GM23338 (cell line): ENCODE results near the gene AP1G1. TPM values are rescaled to one million over a fixed set of nuclear protein-coding genes. Genes with fewer than 3 reads are reported as not detected.

Experiments
- polyA plus RNA-seq: library from polyadenylated mRNA; unstranded; fragments of >200 nt; fragmentation: Nextera tagmentation; extraction: Ambion mirVana; gene quantifications from 2 replicates; pipeline ENCODE4 v1.2.1, GENCODE V29; 2016
- small RNA-seq: library from RNA; depleted of rRNA; stranded (forward); fragments of <200 nt; gene quantifications from one replicate; pipeline ENCODE3, GENCODE V24; 2014; ENCODE audit warnings: low replicate concordance
- total RNA-seq: library from RNA; depleted of rRNA; stranded (reverse); fragments of >200 nt; shearing (Covaris generic); gene quantifications from 2 replicates; pipeline ENCODE4 v1.2.3, GENCODE V29; 2014; rRNA removed

The AP1G1 gene
- total and polyA plus RNA-seq, 2 experiments from 2014 or later, result 16.3 to 73.3 TPM

Small RNA genes within 50 kb of the gene (small RNA-seq; reads per million reads assigned to genes)
- gene AC010653.3 (not detected), gene SNORA70D (not detected), gene SNORD71 (217 reads per million, percentile 99 among the genes with 10 or more reads in this experiment)

Other genes with a start within 250 kb of the AP1G1 start
- gene TAT, start 231.7 kb downstream of the AP1G1 start, total RNA-seq, result not detected in 2 replicates
- gene TAT, start 231.7 kb downstream of the AP1G1 start, polyA plus RNA-seq, result 0.05 and 0.19 TPM in 2 replicates
- gene MARVELD3, start 182.7 kb downstream of the AP1G1 start, total RNA-seq, result 25.1 and 32.7 TPM in 2 replicates
- 21.0 and 23.4 TPM in 2 replicates for gene MARVELD3, start 182.7 kb downstream of the AP1G1 start, polyA plus RNA-seq
- gene PHLPP2, start 84.1 kb downstream of the AP1G1 start, total RNA-seq, result 14.1 and 20.5 TPM in 2 replicates
- gene PHLPP2, start 84.1 kb downstream of the AP1G1 start, polyA plus RNA-seq, result 3.8 and 4.2 TPM in 2 replicates
- 22.1 and 23.7 TPM in 2 replicates for gene ATXN1L, start 37.1 kb upstream of the AP1G1 start, total RNA-seq
- 7.5 and 8.5 TPM in 2 replicates for gene ATXN1L, start 37.1 kb upstream of the AP1G1 start, polyA plus RNA-seq
- 14.8 and 20.6 TPM in 2 replicates for gene ZNF821, start 75.3 kb upstream of the AP1G1 start, total RNA-seq
- 9.5 and 13.3 TPM in 2 replicates for gene ZNF821, start 75.3 kb upstream of the AP1G1 start, polyA plus RNA-seq
- gene IST1, start 86.7 kb upstream of the AP1G1 start, total RNA-seq, result 231 and 234 TPM in 2 replicates
- 108 and 113 TPM in 2 replicates for gene IST1, start 86.7 kb upstream of the AP1G1 start, polyA plus RNA-seq
- gene PKD1L3, start 191.6 kb upstream of the AP1G1 start, total RNA-seq, result not detected in 2 replicates
- gene PKD1L3, start 191.6 kb upstream of the AP1G1 start, polyA plus RNA-seq, result not detected in 2 replicates
- 11.7 and 15.1 TPM in 2 replicates for gene DHODH, start 199.9 kb upstream of the AP1G1 start, total RNA-seq
- gene DHODH, start 199.9 kb upstream of the AP1G1 start, polyA plus RNA-seq, result 9.5 and 10.7 TPM in 2 replicates
- not detected in 2 replicates for gene HP, start 245.7 kb upstream of the AP1G1 start, total RNA-seq
- 0.26 and 0.43 TPM in 2 replicates for gene HP, start 245.7 kb upstream of the AP1G1 start, polyA plus RNA-seq